HCT116 (cell line): ENCODE measurements around the gene SLC22A24.

ENCODE experiments used
- CTCF ChIP-seq, 3 experiments: fragments of 200-600 bp in 1 of 3; sonication (generic) in 1 of 3; IDR thresholded peaks in 2 of 3; conservative IDR thresholded peaks in 1 of 3; 2 replicates each; pipeline ENCODE4 v1.5.1; 2012 to 2017; ENCODE audit warnings: low read depth in 2 of 3, low read length in 2 of 3, antibody characterized with exemption in 1 of 3, borderline replicate concordance in 1 of 3, control low read depth in 1 of 3, mild to moderate bottlenecking in 1 of 3, mixed read lengths in 1 of 3, mixed run types in 1 of 3, moderate library complexity in 1 of 3; ENCODE audit not compliant: insufficient read depth in 1 of 3
- ELF1 ChIP-seq: IDR thresholded peaks from 2 replicates; pipeline ENCODE4 v1.6.1; 2012; ENCODE audit warnings: low read depth, borderline replicate concordance

GRCh38 chr11:63155794-63156193 lies 11.8 kb upstream of the SLC22A24 start:
- TF ChIP-seq CTCF (IDR thresholded peaks at IDR 0.05 in 2 of 3, conservative IDR thresholded peaks at IDR 0.05 in 1 of 3; ENCODE audit: borderline replicate concordance in 1 of 3, insufficient read depth in 1 of 3, low read depth in 2 of 3, low read length in 2 of 3) = no peak
- no peak for TF ChIP-seq ELF1
